ENCODE results near the gene CAPN11.

- TF ChIP-seq POLR2AphosphoS5 (IDR thresholded peaks at IDR 0.05; ENCODE audit: insufficient read depth in 1 of 2, low read depth in 1 of 2) (peak; percentile 70 to 80), CTCF (IDR thresholded peaks at IDR 0.05) (peak; percentile 44 to 65 (median 52))
Observed at GRCh38 chr6:44221291-44221960, 62.8 kb downstream of the CAPN11 start.

Data from vagina (tissue), 2 donors.